Esophagus muscularis mucosa (tissue), 4 donors: Measurements from ENCODE around the gene LPAR3. TPM values are rescaled to one million over a fixed set of nuclear protein-coding genes. Genes with fewer than 3 reads are reported as not detected.

Experiments used
- DNase-seq: peaks from one replicate; pipeline ENCODE4 v3.0.0-alpha.2; 2017; ENCODE audit errors: extremely low spot score
- H3K27ac ChIP-seq, 4 donors: fragments of 200-600 bp; sonication (generic); replicated peaks in 1 of 4; 1 replicate in 3 of 4; 2 replicates in 1 of 4; pipeline ENCODE4 v1.5.1; 2016 to 2019; ENCODE audit warnings: mild to moderate bottlenecking in 1 of 4
- H3K27me3 ChIP-seq, 4 donors: fragments of 200-600 bp; sonication (generic); one replicate each; pipeline versions ENCODE4 v1.5.1 to v1.6.0; 2016 to 2019
- H3K36me3 ChIP-seq, 4 donors: fragments of 200-600 bp; sonication (generic); one replicate each; pipeline ENCODE4 v1.5.1; 2016 to 2019
- H3K4me1 ChIP-seq, 4 donors: fragments of 200-600 bp; sonication (generic); one replicate each; pipeline ENCODE4 v1.5.1; 2016 to 2019
- H3K4me3 ChIP-seq, 4 donors: fragments of 200-600 bp; sonication (generic); 1 replicate in 2 of 4; 2 replicates in 2 of 4; pipeline ENCODE4 v1.5.1; 2016 to 2019; ENCODE audit warnings: mild to moderate bottlenecking in 4 of 4, moderate library complexity in 1 of 4
- H3K9me3 ChIP-seq, 4 donors: fragments of 200-600 bp; sonication (generic); 1 replicate in 3 of 4; 2 replicates in 1 of 4; pipeline ENCODE4 v1.5.1; 2016 to 2019
- CTCF ChIP-seq, 3 experiments: fragments of 200-600 bp in 2 of 3; fragments of 450-650 bp in 1 of 3; sonication (generic) in 2 of 3; IDR thresholded peaks; one replicate each; pipeline ENCODE4 v1.5.1; 2017 to 2019; ENCODE audit warnings: antibody characterized with exemption in 3 of 3, mild to moderate bottlenecking in 2 of 3, moderate library complexity in 1 of 3
- EP300 ChIP-seq: sonication (generic); formaldehyde crosslinking; IDR thresholded peaks from one replicate; pipeline ENCODE4 v1.6.1; 2017; ENCODE audit warnings: antibody characterized with exemption
- POLR2A ChIP-seq: fragments of 450-650 bp; IDR thresholded peaks from one replicate; pipeline ENCODE4 v1.6.1; 2017; ENCODE audit warnings: antibody characterized with exemption, moderate library complexity, mild to moderate bottlenecking, low read depth
- POLR2AphosphoS5 ChIP-seq, 2 donors: sonication (generic); formaldehyde crosslinking; IDR thresholded peaks; one replicate each; pipeline ENCODE4 v1.6.1; 2017; ENCODE audit warnings: antibody characterized with exemption in 2 of 2
- WGBS: methylation state at CpG from one replicate; pipeline ENCODE4 v1.1.5; 2018; 5-methylcytosine and 5-hydroxymethylcytosine counted together
- intact Hi-C: fragments of 100-400 bp; cut with DNase I; formaldehyde crosslinking; loops from one replicate; pipeline ENCODE4 v1.15.1; 2023
- total RNA-seq, 4 donors: library from RNA; depleted of rRNA; stranded (reverse); fragments of >200 nt; gene quantifications; one replicate each; pipeline versions ENCODE4 v1.1.0 to v1.2.1, GENCODE V29; 2016

Gene LPAR3
- under 1 TPM in 2 of 4 donors, not detected in 2; 0.19 to 0.33 TPM for total RNA-seq

GRCh38 chr1:84892705-84893618 is at the start of gene LPAR3:
Gene LPAR3 (minus strand): TSS chr1:84893206. CDS start chr1:84866120, 27,086 bp downstream.
- Histone ChIP-seq H3K27me3 (peaks cover 0 to 45% (median 6%) of the 10 kb centered on the region in 4 donors), H3K27ac (no peak within 1 kb of the TSS), H3K4me1 (peaks cover 0 to 14% (median 11%) of the 10 kb centered on the region in 4 donors), H3K9me3 (no peaks in the 10 kb centered on the region), H3K36me3 (no peaks in the 10 kb centered on the region), H3K4me3 (peak within 1 kb of the TSS; percentile 13 to 38 (median 28))
- TF ChIP-seq CTCF (IDR thresholded peaks at IDR 0.05): no peak
- TF ChIP-seq POLR2A: no peak
- no peak for TF ChIP-seq EP300
- no peak for TF ChIP-seq POLR2AphosphoS5 (IDR thresholded peaks at IDR 0.05)
- WGBS: 6% methylated on average over 12 of the region's 93 CpGs
- intact Hi-C loops: no loop called here
- DNase-seq: peak; percentile 57

- no peak for TF ChIP-seq POLR2A
- no peak for TF ChIP-seq EP300
- TF ChIP-seq POLR2AphosphoS5 (IDR thresholded peaks at IDR 0.05): no peak
- no peak for TF ChIP-seq CTCF (IDR thresholded peaks at IDR 0.05)
- H3K9me3 ChIP-seq: no peaks in the 10 kb centered on the region
- no peak overlapping the region for H3K4me3 ChIP-seq
- H3K4me1 ChIP-seq: peaks cover 0 to 16% (median 12%) of the 10 kb centered on the region in 4 donors
- no peak for DNase-seq
- 90% methylated on average over 1 of the region's 1 CpG for WGBS
- H3K27me3 ChIP-seq: no peaks in the 10 kb centered on the region
- no peaks in the 10 kb centered on the region for H3K36me3 ChIP-seq
- H3K27ac ChIP-seq: no peak overlapping the region
- intact Hi-C loops: loop anchor here (5.0 to 10.0 kb wide), 3 partner anchors 83 to 315 kb away; partner anchors contain the start of gene C1orf52
Measured at GRCh38 chr1:84941843-84942242, 48.8 kb upstream of the LPAR3 start.

- peaks cover 0 to 11% (median 4%) of the 10 kb centered on the region in 4 donors for H3K4me1 ChIP-seq
- no peaks in the 10 kb centered on the region for H3K9me3 ChIP-seq
- DNase-seq: no peak
- H3K27me3 ChIP-seq: no peaks in the 10 kb centered on the region
- no peak overlapping the region for H3K27ac ChIP-seq
- TF ChIP-seq EP300 (no peak), POLR2AphosphoS5 (IDR thresholded peaks at IDR 0.05) (no peak), CTCF (IDR thresholded peaks at IDR 0.05) (no peak), POLR2A (no peak)
- intact Hi-C loops: loop anchor here (5.0 to 10.0 kb wide), 3 partner anchors 84 to 317 kb away; partner anchors contain the start of gene C1orf52
- no peak overlapping the region for H3K4me3 ChIP-seq
- 89% methylated on average over 4 of the region's 4 CpGs for WGBS
- no peaks in the 10 kb centered on the region for H3K36me3 ChIP-seq
Measured at GRCh38 chr1:84940481-84940880, 47.5 kb upstream of the LPAR3 start.

- DNase-seq: no peak
- H3K36me3 ChIP-seq: no peaks in the 10 kb centered on the region
- no peak overlapping the region for H3K27ac ChIP-seq
- no peaks in the 10 kb centered on the region for H3K9me3 ChIP-seq
- no peaks in the 10 kb centered on the region for H3K27me3 ChIP-seq
- intact Hi-C loops: loop anchor here (5.0 to 10.0 kb wide), 4 partner anchors 85 to 318 kb away; partner anchors contain the start of gene C1orf52
- H3K4me1 ChIP-seq: peaks cover 0 to 9% (median 4%) of the 10 kb centered on the region in 4 donors
- no peak overlapping the region for H3K4me3 ChIP-seq
- TF ChIP-seq EP300 (no peak), POLR2A (no peak), CTCF (IDR thresholded peaks at IDR 0.05) (no peak), POLR2AphosphoS5 (IDR thresholded peaks at IDR 0.05) (no peak)
- WGBS: 84% methylated on average over 11 of the region's 11 CpGs
Measured at GRCh38 chr1:84939761-84940160, 46.8 kb upstream of the LPAR3 start.
